ENCODE data around the gene LRRC8E.

DNA sequence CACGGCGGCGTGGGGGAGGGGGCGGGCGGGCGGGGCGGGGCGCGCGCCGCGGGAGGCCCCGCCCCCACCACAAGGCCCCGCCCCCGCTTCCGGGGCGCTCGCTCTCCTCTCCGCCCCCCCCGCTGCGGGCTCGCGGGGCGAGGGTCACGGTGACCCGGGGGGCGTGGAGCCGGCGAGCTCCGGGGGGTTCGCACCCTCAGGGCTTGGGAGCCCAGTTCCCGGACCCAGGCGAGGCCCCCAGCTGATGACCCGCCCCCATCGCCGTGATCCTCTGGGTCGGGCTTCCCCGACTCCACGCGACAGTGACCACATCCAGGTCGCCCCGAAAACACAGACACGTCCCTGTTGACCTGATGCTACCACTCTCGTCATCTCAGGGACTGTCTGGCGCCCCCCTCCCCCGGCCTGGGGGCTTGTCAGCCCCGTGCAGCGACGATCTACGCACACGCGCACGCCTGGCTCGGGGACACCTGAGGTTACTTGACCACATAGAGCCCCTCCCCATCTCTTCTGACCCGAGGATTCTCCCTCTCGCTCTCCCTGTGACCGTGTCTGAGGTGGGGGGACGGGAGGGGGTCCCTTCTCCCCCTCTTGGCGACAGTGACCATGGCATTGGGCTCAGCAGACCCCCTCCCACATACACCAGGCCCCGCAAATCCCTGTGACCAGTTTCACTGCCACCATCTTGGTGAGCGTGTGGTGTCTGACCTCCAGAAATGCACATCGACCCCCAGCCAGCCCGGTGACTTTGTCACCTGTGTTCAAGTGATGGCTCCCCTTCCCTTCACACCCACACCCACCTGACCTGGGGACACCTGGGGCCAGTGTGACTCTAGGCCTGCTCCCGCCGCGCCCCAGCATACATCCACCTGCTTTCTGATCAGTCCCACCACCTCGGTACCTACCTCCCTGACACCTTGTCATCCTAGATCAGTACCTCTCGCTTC is 16.0 kb downstream of the LRRC8E start:
- TF ChIP-seq, protein P1, sequence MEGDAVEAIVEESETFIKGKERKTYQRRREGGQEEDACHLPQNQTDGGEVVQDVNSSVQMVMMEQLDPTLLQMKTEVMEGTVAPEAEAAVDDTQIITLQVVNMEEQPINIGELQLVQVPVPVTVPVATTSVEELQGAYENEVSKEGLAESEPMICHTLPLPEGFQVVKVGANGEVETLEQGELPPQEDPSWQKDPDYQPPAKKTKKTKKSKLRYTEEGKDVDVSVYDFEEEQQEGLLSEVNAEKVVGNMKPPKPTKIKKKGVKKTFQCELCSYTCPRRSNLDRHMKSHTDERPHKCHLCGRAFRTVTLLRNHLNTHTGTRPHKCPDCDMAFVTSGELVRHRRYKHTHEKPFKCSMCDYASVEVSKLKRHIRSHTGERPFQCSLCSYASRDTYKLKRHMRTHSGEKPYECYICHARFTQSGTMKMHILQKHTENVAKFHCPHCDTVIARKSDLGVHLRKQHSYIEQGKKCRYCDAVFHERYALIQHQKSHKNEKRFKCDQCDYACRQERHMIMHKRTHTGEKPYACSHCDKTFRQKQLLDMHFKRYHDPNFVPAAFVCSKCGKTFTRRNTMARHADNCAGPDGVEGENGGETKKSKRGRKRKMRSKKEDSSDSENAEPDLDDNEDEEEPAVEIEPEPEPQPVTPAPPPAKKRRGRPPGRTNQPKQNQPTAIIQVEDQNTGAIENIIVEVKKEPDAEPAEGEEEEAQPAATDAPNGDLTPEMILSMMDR (optimal IDR thresholded peaks at IDR 0.05 in 1 of 3, IDR thresholded peaks at IDR 0.05 in 1 of 3, conservative IDR thresholded peaks at IDR 0.05 in 1 of 3; ENCODE audit: extremely low read depth in 1 of 3, insufficient read depth in 2 of 3, low read length in 3 of 3): no peak
- no peak for TF ChIP-seq EZH2 (IDR thresholded peaks at IDR 0.05; ENCODE audit: low read length)

Data from keratinocyte (primary cell).